NCI-H1105 (cell line): ENCODE results near the gene HLA-DMA.

ENCODE experiments used
- DNase-seq: peaks from one replicate; lab custom pipeline; 2025; lab: John Stamatoyannopoulos, UW

The HLA-DMA gene

DNA sequence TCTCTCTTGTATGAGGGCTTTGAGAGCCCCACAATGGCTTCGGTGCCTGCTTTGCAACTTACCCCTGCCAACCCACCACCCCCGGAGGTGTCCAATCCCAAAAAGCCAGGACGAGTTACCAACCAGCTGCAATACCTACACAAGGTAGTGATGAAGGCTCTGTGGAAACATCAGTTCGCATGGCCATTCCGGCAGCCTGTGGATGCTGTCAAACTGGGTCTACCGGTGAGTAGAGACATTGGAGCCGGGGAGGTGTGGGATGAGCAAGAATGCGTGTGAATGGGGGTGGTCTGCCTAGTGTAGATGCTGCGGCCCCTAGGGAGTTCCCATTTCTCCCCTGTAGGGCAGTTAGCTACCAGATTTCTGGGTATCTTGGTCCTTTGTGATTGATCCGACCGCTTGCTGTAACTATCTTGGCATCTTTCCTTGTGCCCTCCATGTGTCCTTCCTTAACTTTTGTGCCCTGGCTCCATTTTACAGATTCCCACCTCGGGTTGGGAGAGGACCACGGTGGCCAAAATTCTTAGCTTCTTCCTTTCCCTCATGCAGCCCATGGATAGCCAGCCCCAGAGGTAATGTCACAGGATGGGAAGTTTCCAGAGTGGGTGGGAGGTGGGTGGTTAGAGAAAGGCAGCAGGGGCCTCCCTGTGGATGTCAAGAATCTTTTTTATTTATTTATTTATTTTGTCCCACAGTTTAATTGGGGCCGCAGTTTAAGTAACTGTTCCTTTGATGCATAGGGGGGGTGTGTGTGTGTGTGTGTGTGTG is 21.8 kb upstream of the HLA-DMA start:
- no peak for DNase-seq

DNA sequence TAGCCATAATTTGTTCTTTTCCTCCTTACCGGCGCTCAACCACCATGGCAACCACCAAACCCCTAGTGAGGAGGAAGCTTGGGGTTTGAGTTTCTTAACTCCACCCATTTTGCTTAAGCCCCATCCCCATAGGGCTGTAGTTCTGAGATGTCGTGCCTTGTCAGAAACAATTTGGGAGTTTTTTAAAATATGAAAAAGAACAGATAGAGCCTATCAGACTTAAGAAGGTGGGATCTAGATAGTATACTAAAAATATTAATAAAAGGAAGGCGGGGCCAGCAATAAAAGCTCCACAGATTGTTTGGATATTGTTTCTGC is 21.1 kb upstream of the HLA-DMA start:
- DNase-seq = no peak

DNA sequence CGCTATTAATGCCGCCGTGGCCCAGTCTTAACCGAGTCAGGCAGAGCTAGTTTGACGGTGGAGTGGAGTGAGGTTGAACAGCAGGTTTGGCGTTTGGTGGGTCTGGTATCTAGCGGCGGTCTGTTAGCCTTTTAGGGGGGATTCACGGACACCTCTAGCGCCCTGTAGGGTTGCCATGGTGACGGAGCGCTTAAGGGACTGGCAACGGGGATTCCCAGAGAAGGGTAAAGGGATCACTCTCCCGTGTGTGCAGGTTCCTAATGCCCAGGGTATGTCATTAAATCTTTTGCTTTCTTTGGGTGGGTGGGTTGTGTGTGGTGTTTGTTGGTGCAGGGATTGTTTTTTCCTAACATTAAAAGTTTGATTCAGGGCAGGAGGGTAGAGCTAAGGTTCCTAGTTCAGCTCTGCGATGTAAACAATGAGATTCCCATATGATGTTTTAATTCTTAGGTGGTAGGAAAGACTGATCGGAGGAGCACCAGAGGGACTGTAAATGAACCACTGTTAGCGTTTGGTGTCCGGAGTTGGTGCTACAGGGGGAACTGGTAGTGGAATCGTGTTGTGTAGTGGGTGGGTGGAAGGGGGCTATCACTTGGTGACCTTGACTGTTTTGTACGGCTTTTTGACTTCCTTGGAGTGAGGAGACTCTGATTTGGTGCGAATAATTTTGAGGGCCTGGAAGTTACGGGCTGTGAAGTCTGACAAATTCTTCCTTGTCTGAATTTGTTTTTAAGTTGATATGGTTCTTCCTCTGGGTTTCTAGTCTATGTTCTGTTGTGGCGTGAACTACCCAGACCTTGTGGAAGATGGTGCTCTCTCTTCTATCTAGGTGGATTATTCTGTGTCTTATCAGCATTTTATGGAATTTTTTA is 20.5 kb upstream of the HLA-DMA start:
- DNase-seq = peak; percentile 75

GRCh38 chr6:32972353-32973143 is 19.7 kb upstream of the HLA-DMA start:
- peak; percentile 56 for DNase-seq

DNA sequence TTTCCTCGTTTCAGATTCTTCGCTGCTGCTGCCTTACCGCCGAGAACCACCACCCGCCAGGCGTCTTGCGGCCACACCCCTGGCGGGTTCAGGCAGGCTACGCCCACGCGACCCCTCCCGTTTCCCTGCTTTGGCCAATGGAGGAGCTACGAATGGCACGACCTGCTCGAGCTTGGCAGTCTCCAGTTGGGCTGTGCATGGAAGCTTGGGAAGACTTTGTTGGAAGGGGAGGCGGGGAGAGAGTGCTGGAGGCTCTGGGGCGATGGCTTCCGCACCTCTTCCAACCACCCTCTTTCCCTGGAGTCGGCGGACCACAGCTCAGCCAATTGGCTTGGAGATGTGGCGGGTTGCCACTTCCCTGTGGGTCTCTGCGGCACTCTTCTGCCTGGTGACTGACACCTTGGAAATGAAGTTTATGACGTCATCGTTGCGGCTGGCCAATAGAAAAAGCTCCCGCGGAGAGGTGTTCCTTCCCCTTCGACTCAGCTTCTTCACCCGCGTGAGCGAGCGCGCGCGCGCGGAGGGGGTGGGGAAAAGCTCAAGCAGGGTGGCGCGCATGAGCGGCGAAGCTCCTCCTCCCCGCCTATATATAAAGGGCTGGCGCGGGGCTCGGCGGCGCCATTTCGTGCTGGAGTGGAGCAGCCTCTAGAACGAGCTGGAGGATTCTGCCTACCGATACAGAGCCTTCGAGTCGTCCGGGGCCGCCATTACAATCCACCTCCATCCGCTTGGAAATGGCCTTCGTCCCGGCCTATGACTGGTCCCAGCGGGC is 18.9 kb upstream of the HLA-DMA start:
- peak; percentile 99 for DNase-seq

DNA sequence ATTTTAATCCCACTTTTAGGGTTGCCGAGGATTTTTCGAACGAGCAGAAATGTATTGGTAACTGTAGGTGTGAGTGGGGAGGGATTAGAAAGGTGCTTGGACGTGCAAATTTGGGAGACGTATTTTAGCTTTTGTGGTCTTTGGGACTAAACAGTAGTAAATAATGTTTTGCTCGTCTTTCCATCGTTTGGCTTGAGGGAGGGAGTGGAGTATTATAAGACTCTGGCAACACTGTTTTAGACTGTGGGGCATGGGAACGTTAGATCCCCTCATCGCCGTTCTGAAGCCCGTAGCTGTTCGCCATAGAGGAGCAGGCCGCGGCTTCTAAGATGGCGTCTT is 18.3 kb upstream of the HLA-DMA start:
- no peak for DNase-seq

DNA sequence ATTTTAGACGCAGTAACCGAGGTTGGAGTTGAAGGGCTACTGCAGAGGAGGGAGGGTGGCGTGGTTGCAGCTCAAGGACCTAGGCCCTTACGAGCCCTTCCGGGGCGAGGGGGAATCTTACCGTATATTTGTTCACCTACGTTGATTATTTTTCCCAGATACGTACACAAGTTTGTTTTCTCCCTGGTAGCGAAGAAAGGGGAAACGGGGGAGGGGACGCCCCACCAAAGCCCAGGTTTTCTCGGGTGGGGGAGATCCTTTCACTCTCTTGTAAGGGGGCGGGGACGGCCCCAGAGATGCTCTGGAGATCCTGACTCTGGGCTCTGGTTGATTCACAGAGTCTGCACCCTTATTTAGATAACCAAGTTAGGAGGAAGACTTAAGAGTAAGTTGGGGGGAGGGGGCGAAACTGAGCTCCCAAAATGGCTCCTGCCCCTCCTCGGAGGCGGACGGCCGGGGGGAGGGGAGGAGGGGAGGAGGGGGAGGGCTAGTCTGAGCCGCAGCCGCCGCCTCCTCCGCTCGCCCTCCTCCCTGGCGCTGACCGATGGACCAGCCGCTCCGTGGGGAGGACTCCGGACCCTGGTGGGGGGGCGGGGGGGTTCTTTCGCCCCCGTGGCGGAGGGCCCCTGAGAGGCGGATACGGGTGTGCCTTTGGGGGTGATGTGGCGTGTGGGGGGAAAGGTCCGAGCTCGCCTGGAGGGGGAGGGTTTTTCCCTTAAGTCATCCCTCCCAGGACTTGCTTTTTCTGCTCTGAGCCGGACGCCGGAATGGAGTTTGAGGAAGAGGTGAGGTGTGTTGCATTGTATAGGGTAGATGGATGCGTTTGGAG is 17.7 kb upstream of the HLA-DMA start:
- peak; percentile 75 for DNase-seq

DNA sequence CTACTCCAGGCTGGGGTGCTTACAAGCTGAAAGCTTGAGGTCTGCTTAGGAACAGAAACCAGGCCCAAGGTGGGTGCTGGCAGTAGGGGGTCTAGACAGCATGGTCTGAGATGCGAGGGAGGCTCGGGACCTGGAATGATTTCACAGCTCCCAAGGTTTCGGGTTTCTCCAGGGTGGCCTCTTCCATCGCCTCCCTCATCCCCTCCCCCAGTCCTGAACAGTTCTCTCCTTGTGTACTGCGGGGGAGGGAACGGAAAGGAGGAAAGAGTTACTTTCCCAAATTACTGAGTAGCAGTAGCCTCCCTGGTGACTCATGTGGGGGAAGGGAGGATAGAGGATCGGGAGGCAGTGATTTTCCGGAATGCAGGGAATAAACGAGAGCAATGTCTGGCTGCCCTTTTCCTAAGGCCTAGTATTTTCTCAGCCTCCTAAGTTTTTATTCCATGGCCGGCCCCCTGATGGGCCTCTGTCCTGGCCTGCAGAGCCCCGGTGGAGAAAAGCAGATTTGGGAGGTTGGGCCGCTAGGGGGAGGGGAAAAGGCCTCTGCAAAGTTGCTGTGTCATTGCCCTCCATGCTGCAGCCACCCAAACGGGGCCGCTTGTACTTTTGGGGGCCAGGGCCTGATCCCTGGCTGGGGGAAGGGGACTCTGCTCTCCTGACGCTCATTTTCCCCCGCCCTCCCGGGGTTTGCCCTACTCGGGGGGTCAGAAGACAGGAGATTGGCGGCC is 17.0 kb upstream of the HLA-DMA start:
- DNase-seq = peak; percentile 60

GRCh38 chr6:32968867-32969684 is 16.2 kb upstream of the HLA-DMA start:
- DNase-seq = peak; percentile 72

- DNase-seq = peak; percentile 96
Measured at GRCh38 chr6:32968093-32968866, 15.4 kb upstream of the HLA-DMA start, which contains the start of gene BRD2. BRD2 (plus strand) TSS chr6:32968594; CDS start chr6:32972899, 4,305 bp downstream.

- DNase-seq = peak; percentile 40
Measured at GRCh38 chr6:32967151-32968091, 14.5 kb upstream of the HLA-DMA start.

DNA sequence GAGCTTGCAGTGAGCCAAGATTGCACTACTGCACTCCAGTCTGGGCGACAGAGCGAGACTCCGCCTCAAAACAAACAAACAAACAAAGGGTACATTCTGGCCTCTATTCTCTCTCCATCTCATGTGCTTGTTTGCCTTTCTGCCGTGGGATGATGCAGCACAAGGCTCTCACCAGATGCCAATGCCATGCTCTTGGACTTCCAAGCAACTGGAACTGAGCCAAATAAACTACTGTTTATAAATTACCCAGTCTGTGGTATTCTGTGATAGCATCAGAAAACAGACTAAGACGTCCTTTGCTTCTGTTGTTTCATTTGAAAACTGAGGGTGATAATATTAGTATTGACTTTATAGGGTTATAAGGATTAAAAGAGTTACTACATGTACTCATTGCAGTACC is 11.9 kb upstream of the HLA-DMA start:
- DNase-seq = no peak

- no peak for DNase-seq
Measured at GRCh38 chr6:32963866-32964265, 11.0 kb upstream of the HLA-DMA start.

GRCh38 chr6:32962213-32962826 is 9.4 kb upstream of the HLA-DMA start:
- no peak for DNase-seq

GRCh38 chr6:32960563-32960962 is 7.7 kb upstream of the HLA-DMA start:
- DNase-seq = no peak

DNA sequence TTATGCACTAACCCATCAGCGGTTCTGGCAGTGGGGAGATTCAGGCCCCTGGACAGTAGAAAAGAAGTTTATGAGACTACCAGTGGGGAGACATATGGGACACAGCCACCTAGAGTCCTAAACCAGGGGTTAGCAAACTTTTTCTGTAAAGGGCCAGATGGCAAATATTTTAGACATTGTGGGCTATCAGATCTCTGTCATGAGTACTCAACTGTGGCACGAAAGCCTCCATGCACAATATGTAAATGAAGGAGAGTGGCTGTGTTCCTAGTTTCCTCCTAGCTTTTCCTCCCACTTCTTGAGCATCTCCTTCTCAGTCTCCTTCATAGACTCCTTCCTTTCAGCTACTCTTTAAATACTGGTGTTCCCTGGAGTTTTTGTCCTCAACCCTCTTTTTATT is 3.3 kb upstream of the HLA-DMA start:
- DNase-seq = no peak
